Naive thymus-derived CD4-positive, alpha-beta T cell (primary cell): Measurements from ENCODE around the gene TMEM61. TPM values are rescaled to one million over a fixed set of nuclear protein-coding genes. Genes with fewer than 3 reads are reported as not detected.
A peak's percentile ranks its signal among the peaks of the same experiment; 100 is the strongest.

ENCODE experiments used
- ATAC-seq: fragments of 150-1000 bp; cut with Tn5 transposase; 2 replicates; pipeline ENCODE4 v1.10.0; 2021; ENCODE audit warnings: mild to moderate bottlenecking, moderate library complexity
- CTCF ChIA-PET: fragments of 350-600 bp; sonication (Branson Sonifier 250); formaldehyde crosslinking; loops from one replicate; lab custom pipeline; 2021; ENCODE audit warnings: antibody characterized with exemption; lab: Charles Lee
- POLR2A ChIA-PET: fragments of 350-600 bp; sonication (Branson Sonifier 250); formaldehyde crosslinking; loops from one replicate; lab custom pipeline; 2021; ENCODE audit warnings: antibody characterized with exemption, inconsistent platforms; lab: Charles Lee
- DNase-seq, 9 donors: peaks; one replicate each; pipeline versions ENCODE4 v3.0.0 to v3.0.0-alpha.2; 2020 to 2022; ENCODE audit warnings: mixed read lengths in 1 of 9
- H3K27ac ChIP-seq: one replicate; pipeline ENCODE4 v1.7.0; 2013; ENCODE audit warnings: mild to moderate bottlenecking, low read depth, low read length, moderate library complexity
- H3K27me3 ChIP-seq, 2 donors: one replicate each; pipeline ENCODE4 v1.7.0; 2013; ENCODE audit warnings: low read length in 2 of 2, mild to moderate bottlenecking in 2 of 2, moderate library complexity in 2 of 2; ENCODE audit not compliant: control insufficient read depth in 2 of 2, insufficient read depth in 2 of 2
- H3K36me3 ChIP-seq, 3 experiments: 1 replicate in 2 of 3; 2 replicates in 1 of 3; pipeline ENCODE4 v1.7.0; 2013; ENCODE audit warnings: low read length in 3 of 3, mild to moderate bottlenecking in 3 of 3, moderate library complexity in 1 of 3; ENCODE audit not compliant: insufficient read depth in 3 of 3, control insufficient read depth in 2 of 3
- H3K4me1 ChIP-seq, 2 donors: one replicate each; pipeline ENCODE4 v1.7.0; 2013; ENCODE audit warnings: low read length in 2 of 2, mild to moderate bottlenecking in 2 of 2, moderate library complexity in 1 of 2; ENCODE audit not compliant: control insufficient read depth in 2 of 2, insufficient read depth in 2 of 2
- H3K4me3 ChIP-seq: 2 replicates; pipeline ENCODE4 v1.7.0; 2013; ENCODE audit warnings: mild to moderate bottlenecking, low read length
- H3K9me3 ChIP-seq, 3 experiments: 1 replicate in 2 of 3; 2 replicates in 1 of 3; pipeline ENCODE4 v1.7.0; 2013; ENCODE audit warnings: low read length in 3 of 3; ENCODE audit not compliant: control insufficient read depth in 2 of 3
- H3K27ac Mint-ChIP-seq, 9 donors: one replicate each; pipeline ENCODE4 v1.8.0; 2020 to 2022; ENCODE audit warnings: mixed read lengths in 9 of 9, mild to moderate bottlenecking in 8 of 9, moderate library complexity in 5 of 9, inconsistent platforms in 2 of 9
- H3K27me3 Mint-ChIP-seq, 5 donors: one replicate each; pipeline ENCODE4 v1.8.0; 2021 to 2022; ENCODE audit warnings: mixed read lengths in 5 of 5, mild to moderate bottlenecking in 1 of 5
- H3K36me3 Mint-ChIP-seq, 5 donors: one replicate each; pipeline ENCODE4 v1.8.0; 2020 to 2022; ENCODE audit warnings: mixed read lengths in 5 of 5, mild to moderate bottlenecking in 3 of 5, inconsistent platforms in 1 of 5
- H3K4me1 Mint-ChIP-seq, 7 donors: one replicate each; pipeline ENCODE4 v1.8.0; 2020 to 2022; ENCODE audit warnings: mixed read lengths in 7 of 7, mild to moderate bottlenecking in 3 of 7, inconsistent platforms in 1 of 7
- H3K4me3 Mint-ChIP-seq, 10 donors: one replicate each; pipeline ENCODE4 v1.8.0; 2020 to 2022; ENCODE audit warnings: mild to moderate bottlenecking in 10 of 10, mixed read lengths in 10 of 10, moderate library complexity in 6 of 10, inconsistent platforms in 2 of 10
- H3K9me3 Mint-ChIP-seq, 11 donors: one replicate each; pipeline ENCODE4 v1.8.0; 2020 to 2022; ENCODE audit warnings: mixed read lengths in 11 of 11, mild to moderate bottlenecking in 4 of 11, inconsistent platforms in 1 of 11, moderate library complexity in 1 of 11
- intact Hi-C, 2 donors: fragments of 100-400 bp; cut with micrococcal nuclease; formaldehyde crosslinking; loops; one replicate each; pipeline ENCODE4 v1.15.1; 2023
- polyA plus RNA-seq, 2 donors: library from polyadenylated mRNA; unstranded; fragments of 300-500 nt; fragmentation: Illumina TruSeq; gene quantifications; one replicate each; pipeline ENCODE4 v1.2.3, GENCODE V29; 2021
- total RNA-seq, 6 experiments: library from RNA in 5 of 6; stranded (reverse) in 5 of 6; gene quantifications; 1 replicate in 5 of 6; 2 replicates in 1 of 6; pipeline ENCODE4 v1.2.3 and lab custom pipeline; 2021 to 2026

Gene TMEM61
- total and polyA plus RNA-seq, 7 experiments from 2014 or later: not detected

DNA sequence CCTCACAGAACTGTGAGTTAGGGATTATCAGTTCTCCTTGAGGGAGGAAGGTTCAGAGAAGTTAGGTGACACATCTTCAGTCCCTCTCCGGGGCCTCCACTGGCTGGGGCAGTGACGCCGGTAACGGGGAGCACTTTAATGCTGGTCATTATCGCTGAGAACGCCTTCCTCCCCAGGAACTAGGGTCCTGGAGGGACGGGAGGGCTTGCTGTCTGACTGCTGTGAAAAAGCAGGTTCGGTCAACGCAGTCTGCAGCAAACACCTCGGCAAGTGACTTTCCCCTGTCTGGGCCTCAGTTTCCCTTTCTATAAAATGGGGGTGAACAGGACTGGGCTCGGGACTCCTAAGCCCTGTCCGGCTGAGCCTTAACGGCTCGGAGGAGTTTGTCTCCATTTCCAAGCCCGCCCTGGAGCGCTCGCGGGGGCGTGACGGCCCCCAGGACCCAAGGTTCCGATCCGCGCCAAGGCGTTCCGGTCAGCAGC, 341 bp upstream of the TMEM61 start:
- no peak for ATAC-seq
- Mint-ChIP-seq H3K27me3 (peaks cover 32 to 61% (median 47%) of the 10 kb centered on the region in 5 donors), H3K27ac (no peak overlapping the region), H3K4me3 (no peak overlapping the region), H3K9me3 (no peaks in the 10 kb centered on the region), H3K36me3 (no peaks in the 10 kb centered on the region), H3K4me1 (peaks cover 0 to 7% (median 0%) of the 10 kb centered on the region in 7 donors)
- Histone ChIP-seq H3K27me3 (peaks cover 0 to 5% of the 10 kb centered on the region in 2 donors), H3K9me3 (no peaks in the 10 kb centered on the region), H3K4me3 (no peak overlapping the region), H3K36me3 (no peaks in the 10 kb centered on the region), H3K27ac (no peak overlapping the region), H3K4me1 (no peaks in the 10 kb centered on the region)
- intact Hi-C loops: no loop called here
- CTCF ChIA-PET: no interaction called here
- POLR2A ChIA-PET: no interaction called here
- DNase-seq: no peak

DNA sequence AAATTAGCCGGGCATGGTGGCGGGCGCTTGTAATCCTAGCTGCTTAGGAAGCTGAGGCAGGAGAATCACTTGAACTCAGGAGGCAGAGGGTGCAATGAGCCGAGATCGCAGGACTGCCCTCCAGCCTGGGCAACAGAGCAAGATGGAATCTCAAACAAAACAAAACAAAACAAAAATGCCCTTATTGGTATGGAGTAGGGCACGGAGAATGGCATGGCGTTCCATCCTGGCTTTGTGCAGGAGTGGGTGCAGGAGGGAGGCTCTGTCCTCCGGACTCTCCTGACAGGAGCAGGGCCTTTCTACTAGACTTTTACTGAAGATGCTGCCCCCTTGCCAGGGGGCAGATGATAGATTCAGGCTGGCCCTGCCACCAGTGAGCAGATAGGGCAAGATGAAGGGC, 1.0 kb downstream of the TMEM61 start:
- Histone ChIP-seq H3K9me3 (no peaks in the 10 kb centered on the region), H3K36me3 (no peaks in the 10 kb centered on the region), H3K27me3 (peaks cover 0 to 5% of the 10 kb centered on the region in 2 donors), H3K4me3 (no peak overlapping the region), H3K4me1 (no peaks in the 10 kb centered on the region), H3K27ac (no peak overlapping the region)
- ChIA-PET POLR2A (no interaction called here), CTCF (no interaction called here)
- no peaks in the 10 kb centered on the region for H3K9me3 Mint-ChIP-seq
- H3K27ac Mint-ChIP-seq: peak overlapping the region in 1 of 9 donors; percentile 30
- intact Hi-C loops: no loop called here
- no peak overlapping the region for H3K4me3 Mint-ChIP-seq
- DNase-seq (no peak), ATAC-seq (no peak)
- H3K36me3 Mint-ChIP-seq: no peaks in the 10 kb centered on the region
- peaks cover 0 to 7% (median 0%) of the 10 kb centered on the region in 7 donors for H3K4me1 Mint-ChIP-seq
- peaks cover 25 to 55% (median 41%) of the 10 kb centered on the region in 5 donors for H3K27me3 Mint-ChIP-seq

DNA sequence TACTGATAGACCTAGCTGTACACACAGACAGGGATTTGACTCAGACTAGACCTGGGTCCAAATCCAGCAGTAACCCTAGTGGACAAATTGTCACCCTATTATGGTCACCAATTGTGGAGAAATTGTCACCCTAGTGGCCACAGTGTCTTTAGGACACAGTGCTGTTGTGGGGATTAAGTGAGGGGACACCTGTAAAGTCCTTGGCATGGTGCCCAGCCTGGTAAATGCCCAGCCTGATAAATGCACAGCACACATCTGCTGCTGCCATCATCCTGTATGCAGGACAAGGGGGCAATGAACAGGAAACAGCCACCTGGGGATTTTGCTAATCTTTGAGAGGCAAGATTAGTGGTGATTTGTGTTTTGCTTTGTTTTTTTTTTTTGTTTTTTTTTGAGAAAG, 2.3 kb downstream of the TMEM61 start:
- peaks cover 0 to 7% (median 0%) of the 10 kb centered on the region in 7 donors for H3K4me1 Mint-ChIP-seq
- no peak overlapping the region for H3K27ac Mint-ChIP-seq
- ATAC-seq (no peak), DNase-seq (no peak)
- no peaks in the 10 kb centered on the region for H3K9me3 Mint-ChIP-seq
- no peak overlapping the region for H3K4me3 Mint-ChIP-seq
- H3K4me3 ChIP-seq: no peak overlapping the region
- ChIA-PET POLR2A (no interaction called here), CTCF (no interaction called here)
- peaks cover 0 to 5% of the 10 kb centered on the region in 2 donors for H3K27me3 ChIP-seq
- no peak overlapping the region for H3K27ac ChIP-seq
- H3K9me3 ChIP-seq: no peaks in the 10 kb centered on the region
- H3K4me1 ChIP-seq: no peaks in the 10 kb centered on the region
- peaks cover 25 to 48% (median 40%) of the 10 kb centered on the region in 5 donors for H3K27me3 Mint-ChIP-seq
- no peaks in the 10 kb centered on the region for H3K36me3 ChIP-seq
- intact Hi-C loops: no loop called here
- no peaks in the 10 kb centered on the region for H3K36me3 Mint-ChIP-seq

DNA sequence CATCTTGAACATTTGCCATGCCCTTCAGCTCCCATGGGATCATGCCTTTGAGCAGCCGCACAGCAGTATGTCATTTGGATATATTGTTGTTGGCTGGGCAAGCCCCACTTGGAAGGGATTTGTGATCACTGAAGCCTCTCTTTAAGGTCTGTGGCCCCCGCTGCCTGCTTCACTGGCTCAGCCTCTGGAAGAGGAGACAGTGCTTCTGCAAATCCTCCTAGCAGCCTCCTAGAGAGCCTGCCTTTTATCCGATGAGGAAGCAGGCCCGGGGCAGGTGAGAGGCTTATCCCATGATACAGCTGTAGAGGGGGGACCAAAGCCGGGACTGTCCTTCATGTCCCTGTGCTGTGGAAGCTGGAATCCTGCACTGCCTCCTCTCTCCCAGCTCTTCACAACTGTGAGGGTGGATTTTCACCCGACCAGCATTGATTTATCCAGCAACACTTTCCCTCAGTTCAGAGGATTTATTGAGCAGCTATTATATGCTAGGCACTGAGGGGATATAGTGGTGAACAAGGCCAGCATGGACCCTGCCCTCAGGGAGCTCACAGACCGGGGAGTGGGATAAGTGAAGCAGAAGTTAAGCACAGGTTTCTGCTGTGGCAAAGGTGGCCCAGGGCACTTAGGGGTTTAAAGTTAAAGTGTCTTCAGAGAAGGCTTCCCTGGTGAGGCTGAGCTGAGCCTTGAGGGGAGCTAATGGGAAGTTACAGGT, 3.9 kb downstream of the TMEM61 start:
- DNase-seq: no peak
- Histone ChIP-seq H3K36me3 (no peaks in the 10 kb centered on the region), H3K9me3 (no peaks in the 10 kb centered on the region), H3K27me3 (peaks cover 0 to 5% of the 10 kb centered on the region in 2 donors), H3K27ac (no peak overlapping the region), H3K4me1 (no peaks in the 10 kb centered on the region), H3K4me3 (no peak overlapping the region)
- no peaks in the 10 kb centered on the region for H3K9me3 Mint-ChIP-seq
- CTCF ChIA-PET: interaction anchor here (0.7 to 0.9 kb wide), 2 partner anchors 127 to 162 kb away, joined by 3 read pairs; no protein-coding TSS in a partner anchor
- POLR2A ChIA-PET: interaction anchor here (0.6 kb wide), 1 partner anchor 10 kb away, joined by 4 read pairs; no protein-coding TSS in a partner anchor
- H3K27ac Mint-ChIP-seq: no peak overlapping the region
- H3K27me3 Mint-ChIP-seq: peaks cover 21 to 43% (median 31%) of the 10 kb centered on the region in 5 donors
- no peaks in the 10 kb centered on the region for H3K36me3 Mint-ChIP-seq
- intact Hi-C loops: no loop called here
- H3K4me1 Mint-ChIP-seq: peaks cover 0 to 7% (median 0%) of the 10 kb centered on the region in 7 donors
- no peak for ATAC-seq
- H3K4me3 Mint-ChIP-seq: no peak overlapping the region

DNA sequence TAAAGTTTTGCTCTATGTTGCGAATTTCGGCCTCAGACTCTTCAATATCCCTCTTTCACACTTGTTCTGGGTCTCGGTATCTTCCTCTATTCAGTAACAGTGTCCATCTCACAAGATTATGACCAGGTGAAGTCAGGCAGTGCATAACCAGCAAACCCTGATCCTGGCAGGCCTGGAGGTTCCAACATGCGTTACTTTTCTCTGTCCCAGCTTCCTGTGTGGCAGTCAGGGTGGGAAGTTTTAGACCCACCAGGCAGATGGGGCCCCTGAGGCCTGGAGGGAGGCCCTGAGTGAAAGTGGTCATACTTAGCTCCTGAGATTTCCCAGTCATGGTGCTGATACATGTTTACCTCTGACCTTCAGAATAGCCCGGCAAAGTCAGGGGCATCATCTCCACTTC, 5.1 kb downstream of the TMEM61 start:
- ChIA-PET POLR2A (no interaction called here), CTCF (no interaction called here)
- intact Hi-C loops: no loop called here
- H3K27ac ChIP-seq: no peak overlapping the region
- H3K36me3 ChIP-seq: no peaks in the 10 kb centered on the region
- H3K27me3 ChIP-seq: peaks cover 0 to 5% of the 10 kb centered on the region in 2 donors
- Mint-ChIP-seq H3K27me3 (peaks cover 14 to 36% (median 25%) of the 10 kb centered on the region in 5 donors), H3K4me1 (peaks cover 0 to 7% (median 0%) of the 10 kb centered on the region in 7 donors), H3K27ac (no peak overlapping the region), H3K4me3 (no peak overlapping the region), H3K36me3 (no peaks in the 10 kb centered on the region), H3K9me3 (no peaks in the 10 kb centered on the region)
- H3K4me3 ChIP-seq: no peak overlapping the region
- ATAC-seq (no peak), DNase-seq (no peak)
- no peaks in the 10 kb centered on the region for H3K4me1 ChIP-seq
- H3K9me3 ChIP-seq: no peaks in the 10 kb centered on the region

DNA sequence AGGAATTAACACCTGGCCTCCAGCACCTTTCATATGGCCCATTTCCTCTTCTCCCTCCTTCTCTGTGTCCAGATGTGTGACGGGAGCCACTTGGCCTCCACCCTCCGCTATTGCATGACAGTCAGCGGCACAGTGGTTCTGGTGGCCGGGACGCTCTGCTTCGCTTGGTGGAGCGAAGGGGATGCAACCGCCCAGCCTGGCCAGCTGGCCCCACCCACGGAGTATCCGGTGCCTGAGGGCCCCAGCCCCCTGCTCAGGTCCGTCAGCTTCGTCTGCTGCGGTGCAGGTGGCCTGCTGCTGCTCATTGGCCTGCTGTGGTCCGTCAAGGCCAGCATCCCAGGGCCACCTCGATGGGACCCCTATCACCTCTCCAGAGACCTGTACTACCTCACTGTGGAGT, 5.6 kb downstream of the TMEM61 start:
- no peak for DNase-seq
- H3K27ac Mint-ChIP-seq: no peak overlapping the region
- CTCF ChIA-PET: no interaction called here

More for the DNA sequence above, 5.6 kb downstream of the TMEM61 start:
- intact Hi-C loops: no loop called here
- POLR2A ChIA-PET: interaction anchor here (0.5 kb wide), 1 partner anchor 27 kb away, joined by 4 read pairs; no protein-coding TSS in a partner anchor
- peaks cover 13 to 35% (median 23%) of the 10 kb centered on the region in 5 donors for H3K27me3 Mint-ChIP-seq
- peaks cover 0 to 5% of the 10 kb centered on the region in 2 donors for H3K27me3 ChIP-seq
- no peak overlapping the region for H3K27ac ChIP-seq
- no peak overlapping the region for H3K4me3 Mint-ChIP-seq
- H3K4me1 Mint-ChIP-seq: peaks cover 0 to 5% (median 0%) of the 10 kb centered on the region in 7 donors
- no peaks in the 10 kb centered on the region for H3K36me3 ChIP-seq
- no peaks in the 10 kb centered on the region for H3K4me1 ChIP-seq
- H3K9me3 ChIP-seq: no peaks in the 10 kb centered on the region
- ATAC-seq: no peak
- no peak overlapping the region for H3K4me3 ChIP-seq
- no peaks in the 10 kb centered on the region for H3K9me3 Mint-ChIP-seq
- H3K36me3 Mint-ChIP-seq: no peaks in the 10 kb centered on the region
